Inferior parietal cortex (tissue), 1 donor: ENCODE results near the gene ATP2A3.
A peak's percentile ranks its signal among the peaks of the same experiment; 100 is the strongest.

Experiments used
- DNase-seq: peaks from one replicate; pipeline ENCODE4 v3.0.0-alpha.2; 2016; ENCODE audit errors: extremely low spot score

Gene ATP2A3

DNA sequence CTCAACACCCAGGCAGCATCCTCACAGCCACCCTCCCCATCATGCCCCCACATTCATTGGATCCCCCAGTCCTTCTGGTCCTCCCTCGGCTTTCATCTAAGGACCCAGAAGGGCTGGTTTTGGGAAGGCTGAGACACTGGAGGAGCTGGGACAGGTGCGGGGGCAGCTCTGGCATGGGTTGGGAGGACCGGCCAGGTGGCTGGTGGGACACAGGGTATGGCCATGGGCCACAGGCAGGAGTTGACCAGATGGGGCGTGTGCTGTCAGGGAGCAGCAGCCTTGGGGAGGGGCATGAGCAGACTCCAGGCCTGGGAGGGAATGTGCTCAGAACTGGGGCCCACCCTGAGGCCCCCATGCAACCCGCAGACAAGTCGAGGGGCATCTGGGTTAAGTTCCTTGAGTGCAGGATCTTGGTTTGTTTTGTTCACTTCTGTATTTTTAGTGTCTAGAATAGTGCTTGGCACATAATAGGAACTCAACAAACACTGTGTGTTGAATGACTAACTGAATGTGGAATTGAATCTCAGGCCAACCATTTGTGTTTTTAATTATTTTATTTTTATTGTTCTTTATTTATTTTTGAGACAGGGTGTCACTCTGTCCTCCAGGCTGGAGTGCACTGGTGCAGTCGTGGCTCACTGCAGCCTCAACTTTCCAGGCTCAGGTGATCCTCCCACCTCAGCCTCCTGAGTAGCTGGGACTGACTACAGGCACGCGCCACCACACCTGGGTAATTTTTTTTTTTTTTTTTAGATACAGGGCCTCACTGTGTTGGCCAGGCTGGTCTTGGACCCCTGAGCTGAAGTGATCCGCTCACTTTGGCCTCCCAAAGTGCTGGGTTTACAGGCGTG is 53.6 kb downstream of the ATP2A3 start:
- no peak for DNase-seq

DNA sequence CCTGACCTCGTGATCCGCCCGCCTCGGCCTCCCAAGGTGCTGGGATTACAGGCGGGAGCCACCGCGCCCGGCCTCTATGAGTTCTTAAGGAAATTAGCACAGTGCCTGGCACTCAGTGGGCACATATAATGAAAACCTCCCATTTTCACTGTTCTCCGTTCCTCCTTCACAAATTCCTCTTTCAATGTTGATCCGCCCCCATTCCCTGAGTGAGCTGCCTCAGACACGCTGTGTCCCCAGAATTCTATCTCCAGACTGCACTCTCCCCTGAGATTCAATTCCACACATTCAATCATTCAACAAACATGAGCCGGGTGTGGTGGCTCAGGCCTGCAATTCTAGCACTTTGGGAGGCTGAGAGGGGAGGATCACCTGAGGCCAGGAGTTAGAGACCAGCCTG is 55.0 kb downstream of the ATP2A3 start:
- no peak for DNase-seq

DNA sequence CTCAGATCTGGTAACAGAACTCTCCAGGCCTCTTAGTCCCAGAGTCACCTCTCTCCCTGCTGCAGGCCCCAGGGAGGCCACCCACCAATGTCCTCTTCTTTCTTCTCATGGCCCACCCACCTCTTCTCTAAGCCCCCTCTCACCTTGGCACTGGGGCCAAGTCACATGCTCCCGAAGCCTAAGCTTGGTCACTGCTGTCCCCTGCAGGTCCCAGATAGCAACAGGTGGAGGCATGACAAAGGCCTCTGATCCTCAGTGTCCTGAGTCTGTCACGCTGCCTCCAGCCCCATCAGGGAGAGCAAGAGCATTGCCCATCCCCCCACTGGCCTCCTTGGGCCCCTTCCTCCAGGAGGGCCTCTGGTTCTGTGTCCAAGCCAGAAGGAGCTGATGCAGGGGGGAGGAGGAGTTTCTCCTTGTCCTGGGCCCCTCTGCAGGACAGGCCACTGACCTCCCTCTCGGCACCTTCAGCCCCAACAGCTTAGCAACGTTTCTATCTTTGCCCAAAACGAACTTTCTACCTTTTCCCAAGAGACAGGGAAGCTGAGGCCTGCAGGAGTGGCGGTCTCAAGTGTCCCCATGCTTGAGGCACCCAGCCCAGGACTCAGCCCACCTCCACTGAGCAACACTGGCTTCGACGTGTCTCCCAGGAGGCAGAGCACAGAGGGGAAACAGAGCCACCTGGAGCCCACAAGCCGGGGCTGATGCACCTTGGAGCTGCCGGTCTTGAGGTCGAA is 56.6 kb downstream of the ATP2A3 start:
- no peak for DNase-seq

DNA sequence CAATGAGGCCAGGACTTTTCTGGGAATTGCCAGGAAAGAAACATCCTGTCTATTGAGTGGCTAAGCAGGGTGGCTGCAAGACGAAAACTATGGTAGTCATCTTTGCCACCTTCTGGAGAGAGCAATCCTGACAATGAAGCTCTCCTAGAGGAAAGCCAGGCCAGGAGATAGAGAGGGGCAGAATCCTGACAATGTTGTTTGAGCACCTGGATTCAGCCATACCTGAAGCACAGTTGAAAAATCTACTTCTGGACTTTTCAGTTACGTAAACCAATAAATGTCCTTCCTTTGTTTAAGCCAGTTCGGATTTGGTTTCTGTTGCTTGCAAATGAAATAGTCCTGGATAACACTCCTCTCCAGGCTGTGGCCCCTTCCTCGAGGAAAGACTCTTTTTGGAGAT is 57.4 kb downstream of the ATP2A3 start:
- DNase-seq = no peak

DNA sequence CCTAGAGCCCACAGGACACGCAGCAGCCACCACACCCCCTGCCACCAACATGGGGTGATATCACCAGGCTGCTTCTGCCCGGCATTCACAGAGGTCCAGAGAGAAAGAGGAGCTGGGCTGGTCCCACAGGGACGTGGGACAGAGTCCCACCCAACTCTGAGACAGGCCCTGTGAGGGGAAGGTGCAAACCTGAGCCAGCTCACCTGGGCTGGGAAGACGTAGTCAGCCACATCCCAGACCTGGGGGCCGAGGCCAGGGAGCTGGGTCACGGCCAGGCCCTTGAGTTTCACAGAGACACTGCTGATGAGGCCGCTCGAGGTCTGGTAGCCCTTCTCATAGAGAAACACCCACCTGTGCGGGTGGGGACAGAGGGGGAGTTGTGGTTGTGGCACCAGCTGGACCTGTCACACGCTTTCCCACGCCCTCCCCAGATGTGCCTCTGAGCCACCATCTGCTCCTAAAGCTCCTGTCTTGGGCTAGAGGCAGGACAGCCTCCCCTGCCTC is 59.2 kb downstream of the ATP2A3 start:
- DNase-seq = no peak

DNA sequence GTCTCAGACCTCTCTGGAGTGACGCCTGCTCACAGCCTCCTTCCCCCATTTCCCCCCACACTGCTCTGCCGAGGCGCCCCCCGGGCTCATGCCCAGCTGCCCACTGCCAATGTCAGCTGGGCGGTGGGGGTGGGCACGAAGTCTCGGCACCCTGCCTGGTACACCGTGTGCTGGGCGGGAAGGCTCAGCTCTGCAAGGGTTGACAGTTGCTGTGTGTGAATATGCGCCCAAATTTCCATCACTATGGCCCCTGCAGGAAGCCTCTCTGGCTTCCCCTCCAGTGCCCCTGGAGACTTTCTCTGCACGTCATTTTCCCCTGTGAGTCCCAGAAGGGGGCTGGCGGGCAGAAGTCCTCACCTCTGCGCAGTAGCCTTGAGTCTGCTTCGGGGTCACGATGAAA is 59.7 kb downstream of the ATP2A3 start:
- no peak for DNase-seq

DNA sequence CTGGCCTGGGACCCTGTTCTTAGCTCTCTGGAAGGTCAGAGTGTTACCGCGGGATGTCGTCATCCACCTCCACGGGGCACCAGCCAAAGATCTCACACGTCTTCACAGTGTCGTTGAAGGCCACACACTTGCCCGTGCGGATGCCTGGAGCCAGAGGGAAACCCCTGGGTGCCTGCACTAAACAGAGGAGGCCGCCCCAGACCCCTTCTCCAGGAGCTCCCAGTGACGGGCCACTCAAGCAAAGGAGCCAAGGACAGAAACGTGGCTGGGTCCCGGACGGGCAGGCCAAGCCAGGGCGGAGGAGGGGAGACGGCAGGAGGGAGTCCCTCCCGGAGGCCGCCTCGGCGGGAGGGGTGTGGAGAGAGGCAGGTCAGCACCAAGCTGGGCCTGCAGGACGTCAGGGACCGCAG is 60.4 kb downstream of the ATP2A3 start:
- DNase-seq = no peak

DNA sequence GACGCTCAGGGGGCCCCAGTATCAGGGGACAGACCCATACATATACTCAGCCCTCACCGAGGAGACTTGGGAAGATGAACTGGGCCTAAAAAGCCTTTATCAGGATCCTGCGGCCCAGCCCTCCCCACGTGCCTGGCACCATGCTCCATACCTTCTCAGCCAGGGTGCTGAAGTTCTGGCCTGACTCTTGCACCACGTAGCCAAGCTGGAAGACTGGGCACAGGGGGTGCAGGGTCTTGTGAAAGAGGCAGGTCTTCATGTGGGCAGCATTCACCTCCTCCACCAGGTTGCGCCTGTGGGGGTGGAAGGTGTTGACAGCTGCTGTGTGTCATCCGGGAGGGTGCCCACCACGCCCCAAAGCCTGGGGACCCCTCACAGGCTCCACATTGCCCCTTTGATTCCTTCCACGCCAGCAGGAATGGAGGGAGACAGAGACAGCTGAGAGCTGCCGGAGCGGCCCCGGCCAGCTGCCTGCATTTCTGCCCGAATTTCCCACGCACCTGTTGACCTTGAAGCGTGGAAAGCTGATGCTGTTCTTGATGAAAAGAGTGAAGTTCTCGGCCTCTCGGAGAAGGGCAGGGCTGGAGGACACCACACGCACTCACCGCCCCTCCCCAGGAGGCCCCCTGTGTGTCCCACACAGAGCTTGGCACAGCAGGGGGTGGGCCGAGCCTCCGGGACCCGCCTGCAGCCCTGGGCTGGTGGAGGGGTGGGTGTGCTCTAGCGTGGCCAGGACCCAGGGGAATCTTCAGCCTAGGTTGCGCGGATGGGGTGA is 61.0 kb downstream of the ATP2A3 start:
- DNase-seq = no peak

DNA sequence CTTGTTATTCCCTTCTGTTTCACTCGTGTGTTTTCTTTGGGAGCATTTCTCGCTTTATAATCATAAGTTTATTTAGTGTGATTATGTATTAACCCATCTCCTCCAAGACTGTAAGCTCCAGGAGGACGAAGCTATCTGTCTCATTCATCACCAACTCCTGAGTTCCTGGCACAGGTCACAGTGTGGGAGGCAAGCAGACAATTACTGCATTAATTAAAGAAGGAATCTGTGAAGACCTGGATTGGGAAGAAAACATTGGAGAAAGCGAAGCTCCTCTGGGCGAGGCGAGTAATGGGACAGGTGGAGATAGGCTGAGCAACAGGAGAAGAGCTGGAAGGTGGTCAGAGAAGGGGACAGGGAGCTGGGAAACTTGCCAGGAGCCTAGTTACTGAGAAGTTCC is 63.6 kb downstream of the ATP2A3 start:
- DNase-seq = no peak

DNA sequence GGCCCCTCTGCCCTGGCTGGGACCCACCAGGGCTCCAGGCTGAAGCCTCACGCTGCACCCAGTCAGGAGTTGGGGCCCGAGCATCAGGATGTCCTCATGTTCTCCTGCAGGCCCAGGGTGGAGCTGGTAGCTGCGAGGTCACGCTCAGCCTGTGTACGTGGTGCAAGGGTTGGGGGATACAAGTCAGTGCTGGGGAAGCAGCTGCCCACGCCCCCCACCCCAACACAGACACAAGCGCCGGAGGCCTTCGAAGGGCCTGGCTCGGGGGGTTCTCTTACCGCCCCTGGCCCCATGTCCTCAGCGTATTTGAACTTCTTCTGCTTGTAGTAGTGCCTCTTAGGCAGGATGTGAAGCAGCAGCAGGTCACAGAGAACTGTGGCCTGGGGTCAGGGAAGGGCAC is 66.5 kb downstream of the ATP2A3 start:
- DNase-seq = no peak

DNA sequence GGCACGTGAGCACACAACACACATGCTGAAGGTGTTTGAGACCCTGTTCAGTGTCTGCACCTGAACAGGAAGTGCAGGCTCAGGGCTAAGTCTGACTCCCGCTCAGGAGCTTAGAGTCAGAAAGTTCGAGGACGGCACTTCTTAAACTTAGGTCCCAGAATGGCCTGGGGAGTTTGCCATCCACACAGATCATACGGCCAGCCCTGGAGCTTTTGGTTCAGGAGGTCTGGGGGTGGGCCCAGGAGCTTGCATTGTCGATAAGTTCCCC is 67.3 kb downstream of the ATP2A3 start:
- DNase-seq = no peak

DNA sequence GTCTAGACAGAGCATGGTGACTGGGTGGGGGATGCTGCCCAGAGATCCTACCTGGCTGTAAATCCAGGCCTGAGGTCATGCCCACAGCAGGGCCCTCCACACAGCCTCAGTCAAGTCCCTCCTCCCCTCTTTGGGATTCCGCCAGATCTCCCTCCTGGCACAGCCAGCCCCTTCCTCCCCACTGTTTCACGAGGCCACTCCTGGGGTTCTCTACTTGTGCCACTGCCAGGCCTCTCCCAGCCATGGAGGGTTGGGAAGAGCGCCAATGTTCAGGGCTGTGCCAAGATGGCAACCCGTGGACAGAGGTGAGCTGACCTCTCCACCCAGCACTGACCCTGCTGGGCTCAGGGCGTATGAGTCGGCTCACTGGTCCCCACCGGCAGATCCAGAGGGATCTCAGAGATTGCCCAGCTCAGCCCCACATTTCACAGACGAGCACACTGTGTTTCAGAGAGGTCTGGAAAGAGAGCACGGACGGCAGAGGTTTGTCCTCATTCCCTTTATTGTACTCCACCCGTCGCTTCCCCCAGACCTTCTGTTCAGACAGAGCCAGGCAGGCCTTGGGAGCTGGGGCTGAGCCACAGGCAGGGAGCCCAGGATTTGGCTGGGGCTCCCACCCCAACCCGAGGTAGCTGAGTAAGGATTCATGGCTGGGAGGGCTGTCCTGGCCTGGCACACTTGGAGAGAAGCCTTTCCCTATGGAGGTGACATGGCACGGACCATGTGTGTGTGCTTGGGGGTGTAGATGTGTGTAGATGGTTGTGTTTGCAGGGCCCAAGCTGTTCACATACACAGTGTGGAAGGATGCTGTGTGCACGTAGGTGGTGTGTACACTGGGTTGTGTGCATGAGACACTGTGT is 67.9 kb downstream of the ATP2A3 start:
- DNase-seq = no peak

DNA sequence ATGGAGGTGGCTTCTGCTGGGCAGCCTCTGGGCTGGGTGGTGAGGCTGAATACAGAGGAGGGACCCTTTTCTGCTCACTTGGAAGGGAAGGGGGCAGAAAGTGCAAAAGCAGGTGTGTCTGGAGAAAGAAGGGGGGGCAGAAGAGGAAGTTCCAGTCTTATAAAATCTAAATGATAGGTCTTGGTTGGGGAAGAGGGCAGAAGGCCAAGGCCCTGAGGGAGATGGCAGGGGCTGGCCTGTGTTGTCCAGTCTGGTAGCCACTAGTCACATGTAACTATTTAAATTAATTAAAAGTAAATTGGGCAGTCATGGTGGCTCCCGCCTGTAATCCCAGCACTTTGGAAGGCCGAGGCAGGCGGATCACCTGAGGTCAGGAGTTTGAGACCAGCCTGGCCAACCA is 68.9 kb downstream of the ATP2A3 start:
- DNase-seq = no peak

DNA sequence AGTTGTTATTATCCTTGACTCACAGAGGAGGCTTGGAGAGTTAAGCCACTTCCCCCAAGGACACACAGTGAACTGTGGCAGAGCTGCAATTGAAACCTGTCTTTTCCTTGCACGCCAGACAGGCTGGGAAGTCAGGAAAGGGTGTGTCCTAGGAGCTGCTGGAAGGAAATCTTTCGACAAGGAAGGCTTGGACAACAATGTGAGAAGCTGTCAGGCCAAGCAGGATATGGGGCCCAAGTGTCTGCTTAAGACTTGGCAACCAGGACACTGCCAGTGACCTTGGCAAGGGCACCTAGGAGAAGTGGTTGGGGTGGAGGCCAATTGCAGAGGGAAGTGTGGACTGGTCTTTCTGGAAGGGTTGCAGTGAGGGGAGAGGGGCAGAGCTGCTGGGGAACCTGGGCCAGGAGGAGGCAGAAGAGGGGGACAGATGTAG is 69.3 kb downstream of the ATP2A3 start:
- no peak for DNase-seq

DNA sequence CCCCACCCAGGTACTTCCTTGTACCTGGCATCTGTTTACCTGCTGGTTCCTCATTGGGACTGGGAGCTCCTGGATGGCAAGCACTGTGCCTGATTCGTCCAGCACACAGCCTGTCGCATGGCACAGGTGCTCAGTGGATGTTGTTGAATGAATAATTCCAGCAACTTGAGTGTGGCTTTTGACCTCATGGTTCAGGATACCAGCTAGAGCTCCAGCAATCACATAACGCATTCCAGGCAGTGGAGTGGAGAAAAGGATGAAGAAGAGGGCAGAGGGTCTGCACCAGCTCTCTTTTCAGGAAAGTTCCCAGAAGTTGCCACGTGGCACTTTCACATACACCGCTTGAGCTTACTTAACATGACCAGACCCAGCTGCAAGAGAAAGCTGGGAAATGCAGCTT is 70.0 kb downstream of the ATP2A3 start:
- DNase-seq = no peak

DNA sequence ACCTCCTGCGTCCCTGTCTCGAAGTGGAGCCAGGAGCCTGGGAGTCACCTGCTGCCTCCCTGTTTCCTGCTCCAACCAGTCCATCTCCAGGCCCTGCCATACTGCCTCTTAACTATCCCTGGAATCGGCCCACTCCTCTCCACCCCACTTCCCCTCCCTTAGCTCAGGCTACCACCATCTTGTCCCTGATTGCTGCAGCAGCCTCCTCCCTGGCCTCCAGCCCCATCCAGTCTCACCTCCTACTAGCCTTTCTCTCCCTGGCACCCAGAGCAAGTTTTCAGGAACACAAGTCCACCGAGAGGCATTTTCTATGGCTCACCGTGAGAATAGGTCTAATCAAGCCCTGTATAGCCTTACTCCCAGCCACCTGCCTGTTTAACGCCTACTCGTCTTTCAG is 70.5 kb downstream of the ATP2A3 start:
- DNase-seq = no peak

DNA sequence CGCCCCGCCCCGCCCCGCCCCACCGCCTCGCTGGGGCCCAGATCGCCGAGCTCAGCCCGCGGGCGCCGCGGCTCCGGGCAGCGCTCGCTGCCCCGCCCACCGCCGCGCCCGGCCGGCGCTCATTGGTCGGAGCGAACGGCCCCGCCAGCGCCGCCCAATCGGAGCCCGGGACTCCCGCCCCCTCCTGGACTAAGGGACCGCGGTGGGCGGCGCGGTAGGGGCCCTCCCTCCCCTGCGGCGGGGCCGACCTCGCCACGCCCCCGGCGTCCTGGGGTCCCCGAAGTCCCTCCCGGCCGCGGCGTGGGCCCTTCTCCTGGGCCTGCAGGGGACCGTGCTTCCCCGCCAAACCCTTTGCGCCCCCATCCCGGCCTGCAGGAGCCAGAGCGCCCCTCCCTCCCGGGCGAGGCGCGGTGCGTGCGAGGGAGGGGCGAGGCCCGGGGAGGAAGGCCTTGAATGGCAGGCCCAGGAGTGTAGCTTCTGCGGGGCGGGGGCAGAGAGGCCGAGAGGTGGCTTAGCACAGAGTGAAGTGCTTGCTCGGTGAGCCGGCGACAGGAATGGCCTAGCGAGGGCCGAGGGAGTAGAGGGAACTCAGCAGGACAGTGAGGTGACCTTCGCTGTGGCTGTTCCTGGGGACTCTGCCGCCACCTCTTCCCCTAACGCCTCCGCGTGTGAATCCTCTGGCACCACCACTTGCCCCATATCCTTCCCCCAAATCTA is 71.1 kb downstream of the ATP2A3 start, which contains the start of gene CAMKK1:
Gene CAMKK1 (minus strand): TSS at position 51 of the 717 bp plus-strand sequence. CDS start 7,366 bp downstream, outside the sequence.
- DNase-seq = peak; percentile 73

DNA sequence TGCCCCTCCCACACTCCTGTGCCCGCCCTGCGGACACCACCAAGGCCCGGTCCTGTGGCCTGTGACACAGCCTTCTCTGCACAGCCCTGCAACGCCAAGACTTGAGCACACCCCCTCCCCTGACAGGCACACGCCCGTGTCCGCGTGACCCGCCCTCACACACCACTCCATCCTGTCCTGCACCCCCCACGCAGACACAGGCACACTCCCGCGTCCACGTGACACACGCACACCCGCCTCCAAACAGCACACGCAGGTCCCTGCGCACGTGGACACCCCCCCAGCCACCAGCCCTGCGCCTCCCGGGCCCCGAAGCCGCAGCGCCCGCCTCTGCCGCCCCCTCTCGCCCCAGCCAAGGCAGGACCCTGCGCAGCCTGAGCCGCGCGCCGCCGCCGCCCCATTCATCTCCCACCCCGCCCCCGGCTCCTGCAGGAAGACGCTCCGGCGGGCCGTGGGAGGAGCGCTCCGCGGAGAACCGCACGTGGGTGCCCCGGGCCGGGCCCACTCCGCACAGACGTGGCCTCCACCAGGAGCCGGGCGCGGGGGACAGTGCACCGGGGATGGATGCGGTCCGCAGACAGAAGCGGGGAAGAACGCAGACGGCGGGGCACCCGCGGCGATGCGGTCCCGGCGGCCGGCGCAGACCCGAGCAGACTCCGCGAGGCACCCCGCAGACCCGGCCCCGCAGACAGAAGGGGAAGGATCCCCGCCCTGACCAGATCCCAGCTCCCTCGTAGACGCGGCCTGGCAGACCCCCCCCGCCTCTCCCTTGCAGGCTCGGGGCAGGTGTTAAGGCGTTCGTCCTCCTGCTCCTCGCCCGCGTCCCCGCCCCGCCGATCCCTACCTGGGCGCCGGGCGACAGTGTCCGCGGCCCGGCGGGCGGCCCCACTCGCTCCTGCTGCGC is 71.9 kb downstream of the ATP2A3 start:
- DNase-seq = no peak

DNA sequence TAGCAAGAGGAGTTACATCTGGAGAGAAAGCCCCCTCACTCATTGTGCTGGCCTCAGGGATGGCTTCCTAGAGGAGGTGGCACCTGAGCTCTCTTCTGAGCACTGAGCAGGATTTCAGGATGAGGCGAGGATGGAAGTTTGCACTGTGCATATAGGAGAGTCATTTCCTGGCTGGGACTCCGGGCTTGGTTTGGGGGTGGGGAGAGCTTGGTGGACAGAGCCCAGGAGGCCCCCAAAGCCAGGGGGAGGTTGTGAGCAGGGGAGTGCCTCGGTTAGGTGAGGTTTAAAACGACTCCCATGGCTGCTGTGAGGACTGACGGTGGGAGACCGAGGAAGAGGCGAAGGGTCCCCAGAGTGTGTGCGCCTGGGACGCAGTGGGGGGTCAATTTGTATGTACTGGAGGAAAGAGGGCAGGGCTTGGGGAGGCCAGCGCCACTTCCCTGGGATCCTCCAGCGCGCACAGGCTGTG is 72.6 kb downstream of the ATP2A3 start:
- DNase-seq = no peak

DNA sequence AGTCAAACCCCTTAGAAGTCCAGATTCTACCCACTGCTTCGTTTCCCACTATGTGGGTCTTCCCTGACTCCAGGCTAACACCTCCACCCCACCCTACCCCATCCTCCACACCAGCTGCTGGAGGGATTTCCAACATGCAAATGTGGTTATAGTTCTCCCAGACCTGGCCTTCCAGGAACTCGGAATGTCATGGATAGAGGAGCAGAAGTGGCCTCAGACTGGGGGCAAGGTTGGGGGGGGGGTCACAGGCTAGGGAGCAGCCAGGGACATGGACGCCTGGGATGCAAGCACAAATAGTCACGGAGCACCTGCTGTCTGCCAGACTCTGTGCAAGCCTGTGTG is 73.4 kb downstream of the ATP2A3 start:
- DNase-seq = no peak
